Transverse colon (tissue), 4 donors: ENCODE results near the gene FAM20A. TPM values are rescaled to one million over a fixed set of nuclear protein-coding genes. Genes with fewer than 3 reads are reported as not detected.

Experiments
- DNase-seq: peaks from one replicate; pipeline ENCODE4 v3.0.0-alpha.2; 2019
- H3K27ac ChIP-seq, 4 donors: fragments of 200-600 bp; sonication (generic); 2 replicates each; pipeline ENCODE4 v1.5.1; 2016 to 2018; ENCODE audit warnings: inconsistent platforms in 4 of 4
- H3K27me3 ChIP-seq: fragments of 200-600 bp; sonication (generic); 2 replicates; pipeline ENCODE4 v1.5.1; 2017; ENCODE audit warnings: inconsistent platforms
- H3K36me3 ChIP-seq, 4 donors: fragments of 200-600 bp; sonication (generic); 2 replicates each; pipeline ENCODE4 v1.5.1; 2017 to 2019; ENCODE audit warnings: inconsistent platforms in 4 of 4
- H3K4me1 ChIP-seq, 4 donors: fragments of 200-600 bp; sonication (generic); 2 replicates each; pipeline ENCODE4 v1.5.1; 2017 to 2020; ENCODE audit warnings: inconsistent platforms in 4 of 4
- H3K4me3 ChIP-seq, 4 donors: fragments of 200-600 bp; sonication (generic); 1 replicate in 1 of 4; 2 replicates in 3 of 4; pipeline versions ENCODE4 v1.5.1 to v1.6.1; 2017 to 2019; ENCODE audit warnings: inconsistent platforms in 4 of 4
- H3K9me3 ChIP-seq, 2 donors: fragments of 200-600 bp; sonication (generic); 2 replicates each; pipeline ENCODE4 v1.5.1; 2017 to 2019; ENCODE audit warnings: inconsistent platforms in 2 of 2
- CTCF ChIP-seq, 5 experiments: fragments of 200-600 bp in 3 of 5; fragments of 450-650 bp in 2 of 5; sonication (generic) in 3 of 5; IDR thresholded peaks; 1 replicate in 2 of 5; 2 replicates in 3 of 5; pipeline ENCODE4 v1.5.1; 2016 to 2017; ENCODE audit warnings: antibody characterized with exemption in 5 of 5, inconsistent platforms in 3 of 5, mild to moderate bottlenecking in 2 of 5, moderate library complexity in 1 of 5
- EP300 ChIP-seq: sonication (generic); formaldehyde crosslinking; IDR thresholded peaks from one replicate; pipeline ENCODE4 v1.6.1; 2017; ENCODE audit warnings: antibody characterized with exemption, low read depth
- POLR2A ChIP-seq: fragments of 450-650 bp; IDR thresholded peaks from one replicate; pipeline ENCODE4 v1.6.1; 2016; ENCODE audit warnings: antibody characterized with exemption, mild to moderate bottlenecking, moderate library complexity
- POLR2AphosphoS5 ChIP-seq, 3 donors: sonication (generic); formaldehyde crosslinking; IDR thresholded peaks; one replicate each; pipeline ENCODE4 v1.6.1; 2016; ENCODE audit warnings: antibody characterized with exemption in 3 of 3
- WGBS, 2 donors: methylation state at CpG; one replicate each; pipeline ENCODE4 v1.1.5; 2018; ENCODE audit warnings: low coverage in 1 of 2; 5-methylcytosine and 5-hydroxymethylcytosine counted together
- in situ Hi-C, 4 donors: fragments of 200-750 bp; cut with MboI; loops; one replicate each; pipeline versions ENCODE4 v1.15.0 to v1.15.1; 2017; ENCODE audit warnings: low sequenced_read_pairs in 3 of 4, low pct_ligation_motif_present in 1 of 4, low pct_unique_long_range_greater_than_20kb in 1 of 4
- intact Hi-C: fragments of 100-400 bp; cut with DNase I; formaldehyde crosslinking; loops from one replicate; pipeline ENCODE4 v1.15.1; 2023; ENCODE audit warnings: low total_unique reads
- total RNA-seq, 4 donors: library from RNA; depleted of rRNA; stranded (reverse); fragments of >200 nt; gene quantifications; one replicate each; pipeline ENCODE4 v1.1.0, GENCODE V29; 2016

The FAM20A gene
- total RNA-seq, 4 donors from 2014 or later = 1.5 to 4.1 (median 3.5) TPM

GRCh38 chr17:68501074-68501473, 100.1 kb downstream of the FAM20A start:
- in situ Hi-C loops = no loop called here
- Histone ChIP-seq H3K27ac (no peak overlapping the region), H3K4me1 (peaks cover 0 to 19% (median 7%) of the 10 kb centered on the region in 4 donors), H3K36me3 (no peaks in the 10 kb centered on the region), H3K27me3 (no peaks in the 10 kb centered on the region), H3K9me3 (no peaks in the 10 kb centered on the region), H3K4me3 (no peak overlapping the region)
- 72 to 84% methylated on average over 3 of the region's 3 CpGs for WGBS, 2 donors
- TF ChIP-seq POLR2AphosphoS5 (IDR thresholded peaks at IDR 0.05) (no peak), EP300 (no peak), CTCF (IDR thresholded peaks at IDR 0.05) (no peak), POLR2A (no peak)
- intact Hi-C loops = no loop called here
- DNase-seq = no peak

- H3K27me3 ChIP-seq = no peaks in the 10 kb centered on the region
- 89 to 92% methylated on average over 2 to 5 of the region's 5 CpGs for WGBS, 2 donors
- in situ Hi-C loops (no loop called here), intact Hi-C loops (no loop called here)
- H3K27ac ChIP-seq = no peak overlapping the region
- H3K4me3 ChIP-seq = no peak overlapping the region
- H3K36me3 ChIP-seq = no peaks in the 10 kb centered on the region
- TF ChIP-seq POLR2AphosphoS5 (IDR thresholded peaks at IDR 0.05) (no peak), POLR2A (no peak), CTCF (IDR thresholded peaks at IDR 0.05) (no peak), EP300 (no peak)
- DNase-seq = no peak
- H3K9me3 ChIP-seq = no peaks in the 10 kb centered on the region
- H3K4me1 ChIP-seq = peaks cover 0 to 19% (median 7%) of the 10 kb centered on the region in 4 donors
These were observed 101.6 kb downstream of the FAM20A start for GRCh38 chr17:68499587-68499986.

GRCh38 chr17:68498479-68499326, 102.5 kb downstream of the FAM20A start:
- 59 to 67% methylated on average over 2 to 7 of the region's 7 CpGs for WGBS, 2 donors
- TF ChIP-seq CTCF (IDR thresholded peaks at IDR 0.05) (no peak), EP300 (no peak), POLR2AphosphoS5 (IDR thresholded peaks at IDR 0.05) (no peak), POLR2A (no peak)
- no peaks in the 10 kb centered on the region for H3K36me3 ChIP-seq
- intact Hi-C loops = no loop called here
- no peak for DNase-seq
- no peaks in the 10 kb centered on the region for H3K27me3 ChIP-seq
- H3K4me3 ChIP-seq = no peak overlapping the region
- peaks cover 0 to 19% (median 7%) of the 10 kb centered on the region in 4 donors for H3K4me1 ChIP-seq
- H3K27ac ChIP-seq = peak overlapping the region; percentile 57 to 83 (median 72)
- no peaks in the 10 kb centered on the region for H3K9me3 ChIP-seq
- in situ Hi-C loops = no loop called here

GRCh38 chr17:68497885-68498319, 103.3 kb downstream of the FAM20A start:
- intact Hi-C loops (no loop called here), in situ Hi-C loops (no loop called here)
- peak; percentile 68 for DNase-seq
- H3K36me3 ChIP-seq = no peaks in the 10 kb centered on the region
- peak overlapping the region; percentile 57 to 83 (median 72) for H3K27ac ChIP-seq
- WGBS, 2 donors = 0 to 8% methylated on average over 3 of the region's 3 CpGs
- H3K9me3 ChIP-seq = no peaks in the 10 kb centered on the region
- H3K4me3 ChIP-seq = no peak overlapping the region
- peaks cover 4 to 26% (median 7%) of the 10 kb centered on the region in 4 donors for H3K4me1 ChIP-seq
- TF ChIP-seq POLR2AphosphoS5 (IDR thresholded peaks at IDR 0.05) = no peak
- TF ChIP-seq EP300 = no peak
- no peak for TF ChIP-seq POLR2A
- no peak for TF ChIP-seq CTCF (IDR thresholded peaks at IDR 0.05)
- H3K27me3 ChIP-seq = no peaks in the 10 kb centered on the region
